ENCODE results near the gene DYDC2.

GRCh38 chr10:80410122-80410521 is 53.5 kb downstream of the DYDC2 start:
- no peak for TF ChIP-seq CTCF (IDR thresholded peaks at IDR 0.05)
- no peak for TF ChIP-seq ZFX (IDR thresholded peaks at IDR 0.05; ENCODE audit: borderline replicate concordance)

Measured in 22Rv1 (cell line).